H1 (cell line): ENCODE measurements around the gene CADPS. TPM values are rescaled to one million over a fixed set of nuclear protein-coding genes. Genes with fewer than 3 reads are reported as not detected.

Source experiments
- CTCF ChIA-PET: fragments of 300-600 bp; sonication (Branson Sonifier 250); formaldehyde crosslinking; loops from one replicate; lab custom pipeline; 2021; ENCODE audit not compliant: partially characterized antibody; lab: Charles Lee
- POLR2A ChIA-PET: fragments of 300-600 bp; sonication (Branson Sonifier 250); formaldehyde crosslinking; loops from one replicate; lab custom pipeline; 2021; ENCODE audit warnings: inconsistent platforms; ENCODE audit not compliant: partially characterized antibody; lab: Charles Lee
- DNase-seq, 2 experiments: peaks; one replicate each; pipeline versions ENCODE4 v3.0.0 to v3.0.0-alpha.2; 2010 to 2022; ENCODE audit warnings: low spot score in 2 of 2, low read depth in 1 of 2, mixed read lengths in 1 of 2
- FAIRE-seq: peaks from 2 replicates; lab custom pipeline; 2011; peaks lifted over from hg19 to GRCh38; lab: Jason Lieb, UNC
- H2AFZ ChIP-seq: 2 replicates; pipeline ENCODE4 v1.8.1; 2012; ENCODE audit warnings: low read length, inconsistent platforms
- H2AK5ac ChIP-seq: 2 replicates; pipeline ENCODE4 v1.6.1; 2013; ENCODE audit warnings: low read depth, low read length
- H2BK120ac ChIP-seq: replicated peaks from 2 replicates; pipeline ENCODE3; 2013; ENCODE audit warnings: low read depth, low read length, inconsistent platforms
- H2BK12ac ChIP-seq: 2 replicates; pipeline ENCODE4 v1.6.1; 2013; ENCODE audit warnings: low read depth, low read length
- H2BK15ac ChIP-seq: 2 replicates; pipeline ENCODE4 v1.6.1; 2013; ENCODE audit warnings: low read length
- H2BK20ac ChIP-seq: 2 replicates; pipeline ENCODE4 v1.6.1; 2013; ENCODE audit warnings: low read length
- H2BK5ac ChIP-seq: 2 replicates; pipeline ENCODE4 v1.6.1; 2013; ENCODE audit warnings: low read depth, low read length
- H3K14ac ChIP-seq: 2 replicates; pipeline ENCODE4 v1.6.1; 2013; ENCODE audit warnings: inconsistent platforms; ENCODE audit not compliant: insufficient read length
- H3K18ac ChIP-seq: 2 replicates; pipeline ENCODE4 v1.6.1; 2013; ENCODE audit warnings: low read length; ENCODE audit errors: extremely low read depth
- H3K23ac ChIP-seq: 2 replicates; pipeline ENCODE4 v1.6.1; 2013; ENCODE audit warnings: inconsistent platforms; ENCODE audit not compliant: insufficient read length
- H3K23me2 ChIP-seq: 2 replicates; pipeline ENCODE4 v1.6.1; 2013; ENCODE audit warnings: low read depth, low read length
- H3K27ac ChIP-seq: 2 replicates; pipeline ENCODE4 v1.6.1; 2011; ENCODE audit warnings: low read depth, low read length, inconsistent platforms
- H3K27me3 ChIP-seq, 4 experiments: replicated peaks in 1 of 4; 1 replicate in 1 of 4; 2 replicates in 3 of 4; pipeline versions ENCODE4 v1.6.1 to v1.8.1; 2011 to 2013; ENCODE audit warnings: low read length in 3 of 4, mild to moderate bottlenecking in 3 of 4, inconsistent platforms in 2 of 4, mixed read lengths in 2 of 4, moderate library complexity in 1 of 4; ENCODE audit not compliant: control insufficient read depth in 3 of 4, insufficient read depth in 3 of 4; ENCODE audit errors: extremely low read depth in 1 of 4
- H3K36me3 ChIP-seq, 4 experiments: 2 replicates each; pipeline versions ENCODE4 v1.6.1 to v1.8.1; 2011 to 2013; ENCODE audit warnings: mild to moderate bottlenecking in 4 of 4, low read length in 3 of 4, moderate library complexity in 2 of 4, control low read depth in 1 of 4, inconsistent platforms in 1 of 4; ENCODE audit not compliant: insufficient read depth in 4 of 4, control insufficient read depth in 2 of 4
- H3K4ac ChIP-seq: replicated peaks from 2 replicates; pipeline ENCODE3; 2013; ENCODE audit warnings: low read length, low read depth, mixed read lengths, inconsistent platforms; ENCODE audit not compliant: insufficient read length
- H3K4me1 ChIP-seq, 4 experiments: replicated peaks in 1 of 4; 1 replicate in 1 of 4; 2 replicates in 3 of 4; pipeline versions ENCODE4 v1.6.1 to v1.8.1; 2011 to 2013; ENCODE audit warnings: low read length in 3 of 4, inconsistent platforms in 2 of 4, mixed read lengths in 1 of 4; ENCODE audit not compliant: insufficient read depth in 4 of 4, control insufficient read depth in 3 of 4
- H3K4me2 ChIP-seq, 2 experiments: 2 replicates each; pipeline versions ENCODE4 v1.6.1 to v1.8.1; 2011 to 2013; ENCODE audit warnings: low read depth in 2 of 2, low read length in 2 of 2, control low read depth in 1 of 2, inconsistent platforms in 1 of 2, mild to moderate bottlenecking in 1 of 2; ENCODE audit not compliant: insufficient read depth in 1 of 2
- H3K4me3 ChIP-seq, 4 experiments: fragments of 200-600, 300-600 bp in 1 of 4; sonication (generic), shearing (Covaris generic), sonication (Bioruptor Twin) in 1 of 4; 2 replicates each; pipeline versions ENCODE4 v1.5.1 to v1.8.1; 2011 to 2016; ENCODE audit warnings: low read length in 4 of 4, low read depth in 3 of 4, control low read depth in 2 of 4, inconsistent platforms in 2 of 4, mild to moderate bottlenecking in 2 of 4, mixed read lengths in 1 of 4, moderate library complexity in 1 of 4; ENCODE audit not compliant: insufficient read depth in 2 of 4; ENCODE audit errors: extremely low read depth in 1 of 4
- H3K56ac ChIP-seq: replicated peaks from 2 replicates; pipeline ENCODE3; 2013; ENCODE audit warnings: low read depth, mild to moderate bottlenecking, mixed read lengths, low read length, inconsistent platforms; ENCODE audit not compliant: insufficient read length
- H3K79me1 ChIP-seq: 2 replicates; pipeline ENCODE4 v1.6.1; 2013; ENCODE audit warnings: low read depth, low read length, control low read depth
- H3K79me2 ChIP-seq, 2 experiments: 2 replicates each; pipeline versions ENCODE4 v1.6.1 to v1.8.1; 2012 to 2013; ENCODE audit warnings: low read length in 2 of 2, mild to moderate bottlenecking in 2 of 2, inconsistent platforms in 1 of 2; ENCODE audit not compliant: insufficient read depth in 2 of 2, control insufficient read depth in 1 of 2
- H3K9ac ChIP-seq, 4 experiments: replicated peaks in 1 of 4; 1 replicate in 1 of 4; 2 replicates in 3 of 4; pipeline versions ENCODE4 v1.6.1 to v1.8.1; 2011 to 2013; ENCODE audit warnings: low read depth in 3 of 4, low read length in 3 of 4, control low read depth in 2 of 4, mild to moderate bottlenecking in 2 of 4, moderate library complexity in 2 of 4, inconsistent platforms in 1 of 4; ENCODE audit errors: extremely low read depth in 1 of 4
- H3K9me3 ChIP-seq, 2 experiments: 2 replicates each; pipeline versions ENCODE4 v1.6.1 to v1.8.1; 2012 to 2013; ENCODE audit warnings: mild to moderate bottlenecking in 2 of 2, moderate library complexity in 2 of 2, control low read depth in 1 of 2, inconsistent platforms in 1 of 2, low read depth in 1 of 2, low read length in 1 of 2, mixed read lengths in 1 of 2; ENCODE audit not compliant: insufficient read depth in 2 of 2
- H4K20me1 ChIP-seq, 2 experiments: replicated peaks in 1 of 2; 2 replicates each; pipeline versions ENCODE3 to v1.8.1; 2011 to 2013; ENCODE audit warnings: inconsistent platforms in 2 of 2, low read length in 2 of 2, mild to moderate bottlenecking in 1 of 2; ENCODE audit not compliant: insufficient read depth in 2 of 2, control insufficient read depth in 1 of 2
- H4K5ac ChIP-seq: 2 replicates; pipeline ENCODE4 v1.6.1; 2013; ENCODE audit warnings: low read length, low read depth, mixed read lengths, inconsistent platforms; ENCODE audit not compliant: insufficient read length
- H4K8ac ChIP-seq: 2 replicates; pipeline ENCODE4 v1.8.0; 2013; ENCODE audit warnings: mild to moderate bottlenecking, moderate library complexity, low read length, inconsistent platforms; ENCODE audit not compliant: insufficient read depth; ENCODE audit errors: extremely low read depth
- H4K91ac ChIP-seq: replicated peaks from 2 replicates; pipeline ENCODE3; 2013; ENCODE audit warnings: low read length, mixed read lengths, inconsistent platforms; ENCODE audit not compliant: insufficient read length
- ASH2L ChIP-seq: fragments of 200-600, 300-600 bp; sonication (generic); IDR thresholded peaks from one replicate; pipeline ENCODE4 v1.7.1; 2017; ENCODE audit warnings: low read length
- CEBPB ChIP-seq: IDR thresholded peaks from 2 replicates; pipeline ENCODE4 v1.6.1; 2012; ENCODE audit warnings: low read depth, low read length
- CHD1 ChIP-seq: IDR thresholded peaks from 2 replicates; pipeline ENCODE4 v1.6.1; 2012; ENCODE audit warnings: low read depth, low read length, improper control_type of control experiment
- CHD2 ChIP-seq: IDR thresholded peaks from 2 replicates; pipeline ENCODE4 v1.6.1; 2012; ENCODE audit warnings: low read length, improper control_type of control experiment
- E2F6 ChIP-seq: IDR thresholded peaks from 2 replicates; pipeline ENCODE4 v1.6.1; 2012; ENCODE audit warnings: inconsistent platforms
- EP300 ChIP-seq, 2 experiments: IDR thresholded peaks; 1 replicate in 1 of 2; 2 replicates in 1 of 2; pipeline ENCODE4 v1.6.1; 2011 to 2012; ENCODE audit warnings: low read depth in 2 of 2, low read length in 2 of 2, mild to moderate bottlenecking in 2 of 2, borderline replicate concordance in 1 of 2, inconsistent platforms in 1 of 2, moderate library complexity in 1 of 2
- GTF2F1 ChIP-seq: IDR thresholded peaks from 2 replicates; pipeline ENCODE4 v1.6.1; 2012; ENCODE audit warnings: low read depth, low read length, improper control_type of control experiment, borderline replicate concordance
- JUN ChIP-seq: IDR thresholded peaks from 2 replicates; pipeline ENCODE4 v1.6.1; 2011; ENCODE audit warnings: low read depth, mild to moderate bottlenecking, improper control_type of control experiment, low read length
- PHF8 ChIP-seq: fragments of 200-600 bp; sonication (generic); conservative IDR thresholded peaks from 2 replicates; pipeline ENCODE4 v1.7.1; 2012; ENCODE audit warnings: low read depth, mild to moderate bottlenecking, inconsistent platforms, low read length, moderate library complexity
- POLR2A ChIP-seq, 2 experiments: IDR thresholded peaks; 1 replicate in 1 of 2; 2 replicates in 1 of 2; pipeline ENCODE4 v1.6.1; 2011; ENCODE audit warnings: low read depth in 2 of 2, low read length in 2 of 2, mild to moderate bottlenecking in 2 of 2; ENCODE audit errors: control extremely low read depth in 1 of 2
- POLR2AphosphoS5 ChIP-seq: IDR thresholded peaks from 2 replicates; pipeline ENCODE4 v1.6.1; 2011; ENCODE audit warnings: low read depth, low read length
- SIN3A ChIP-seq, 2 experiments: IDR thresholded peaks in 1 of 2; conservative IDR thresholded peaks in 1 of 2; 2 replicates each; pipeline ENCODE4 v1.6.1; 2011 to 2012; ENCODE audit warnings: low read length in 2 of 2, improper control_type of control experiment in 1 of 2, low read depth in 1 of 2, mild to moderate bottlenecking in 1 of 2
- SRF ChIP-seq: IDR thresholded peaks from 2 replicates; pipeline ENCODE4 v1.6.1; 2011; ENCODE audit warnings: mild to moderate bottlenecking, low read depth, low read length, moderate library complexity
- SUZ12 ChIP-seq: fragments of 200-600 bp; sonication (generic); IDR thresholded peaks from 2 replicates; pipeline ENCODE4 v1.6.1; 2012; ENCODE audit warnings: mild to moderate bottlenecking, inconsistent platforms, low read length, moderate library complexity, mixed read lengths
- TAF7 ChIP-seq: optimal IDR thresholded peaks from 2 replicates; pipeline ENCODE3; 2011; ENCODE audit warnings: low read depth, mild to moderate bottlenecking, inconsistent platforms, low read length, moderate library complexity, borderline replicate concordance
- WGBS, 2 experiments: shearing (Covaris generic) in 1 of 2; methylation state at CpG; one replicate each; pipeline versions ENCODE4 v1.1.6 to v1.1.7; 2013 to 2015; ENCODE audit warnings: low lambda C conversion rate in 2 of 2, mixed read lengths in 2 of 2, inconsistent platforms in 1 of 2, low coverage in 1 of 2, missing lambda C conversion rate in 1 of 2; ENCODE audit not compliant: insufficient replicate concordance in 2 of 2, insufficient coverage in 1 of 2, insufficient read length in 1 of 2; ENCODE audit errors: extremely low coverage in 1 of 2, missing lambda C conversion rate in 1 of 2; 5-methylcytosine and 5-hydroxymethylcytosine counted together
- polyA plus RNA-seq, 7 experiments: library from polyadenylated mRNA; depleted of rRNA in 3 of 7; stranded (reverse) in 5 of 7; unstranded in 2 of 7; fragments of >200 nt in 5 of 7; fragments of 200-250 nt in 2 of 7; gene quantifications; 1 replicate in 5 of 7; 2 replicates in 1 of 7; 4 replicates in 1 of 7; pipeline versions ENCODE4 v1.2.1 to v1.2.3, GENCODE V29; 2011 to 2013; ENCODE audit warnings: missing spikeins in 2 of 7, mixed read lengths in 2 of 7
- total RNA-seq: library from RNA; stranded (reverse); fragmentation: NEBNext Ultra II Directional; extraction: Animal tissue kit (Norgen Biotek cat#: 25700); gene quantifications from 2 replicates; pipeline ENCODE4 v1.2.1, GENCODE V29; 2021

CADPS gene
- total and polyA plus RNA-seq, 2 of the 8 experiments (the other 6 are each of a cell fraction or from before 2014, with no cell fraction given) = 7.1 to 10.2 TPM

DNA sequence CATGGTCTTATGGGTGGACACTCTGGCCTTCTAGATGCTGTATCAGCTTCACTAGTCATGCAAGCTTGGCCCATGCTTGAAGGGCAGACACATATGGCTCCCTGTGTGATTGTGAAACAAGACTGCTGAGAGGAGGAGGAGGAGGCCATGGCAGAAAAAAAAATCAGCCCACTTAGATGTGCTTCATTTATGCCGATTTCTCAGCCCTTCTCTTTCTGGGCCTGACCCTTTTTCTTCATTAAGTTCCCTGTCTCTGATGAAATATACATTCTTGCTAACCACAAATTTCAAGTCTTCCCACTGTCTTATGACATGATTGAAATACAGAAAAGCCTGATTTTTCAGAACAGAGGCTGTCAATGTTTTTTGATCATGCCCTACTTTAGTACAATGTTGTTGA lies 288.9 kb downstream of the CADPS start:
- no peak overlapping the region for H2BK20ac ChIP-seq
- H3K9ac ChIP-seq = no peak overlapping the region
- no peak for FAIRE-seq
- no peak overlapping the region for H2BK12ac ChIP-seq
- H2AFZ ChIP-seq = no peak overlapping the region
- H2BK15ac ChIP-seq = no peak overlapping the region
- no peak overlapping the region for H2BK5ac ChIP-seq
- no peak overlapping the region for H3K18ac ChIP-seq
- no peaks in the 10 kb centered on the region for H3K79me1 ChIP-seq
- H3K4ac ChIP-seq = no peak overlapping the region
- H3K79me2 ChIP-seq = no peaks in the 10 kb centered on the region
- no peaks in the 10 kb centered on the region for H3K23me2 ChIP-seq
- no peak overlapping the region for H3K27ac ChIP-seq
- 88% methylated on average over 1 of the region's 1 CpG; no CpG with 5 or more reads in 1 of the 2 experiments for WGBS, 2 experiments
- no peaks in the 10 kb centered on the region for H4K20me1 ChIP-seq
- H3K4me2 ChIP-seq = no peak overlapping the region
- H3K23ac ChIP-seq = no peak overlapping the region
- H3K9me3 ChIP-seq = no peaks in the 10 kb centered on the region
- H2AK5ac ChIP-seq = no peak overlapping the region
- DNase-seq = no peak
- no peak overlapping the region for H3K14ac ChIP-seq
- no peak overlapping the region for H2BK120ac ChIP-seq
- H4K91ac ChIP-seq = no peak overlapping the region
- H3K4me3 ChIP-seq = no peak overlapping the region
- no peaks in the 10 kb centered on the region for H3K27me3 ChIP-seq
- H3K4me1 ChIP-seq = no peaks in the 10 kb centered on the region
- H3K56ac ChIP-seq = no peak overlapping the region
- H3K36me3 ChIP-seq = no peaks in the 10 kb centered on the region
- ChIA-PET POLR2A (no interaction called here), CTCF (interaction anchor here (1.7 kb wide), 1 partner anchor 28 kb away, joined by 4 read pairs; no protein-coding TSS in a partner anchor)
- H4K5ac ChIP-seq = no peak overlapping the region
- no peak overlapping the region for H4K8ac ChIP-seq
- TF ChIP-seq JUN (no peak), CHD2 (no peak), GTF2F1 (no peak), SIN3A (conservative IDR thresholded peaks at IDR 0.05 in 1 of 2, IDR thresholded peaks at IDR 0.05 in 1 of 2; ENCODE audit: low read depth in 1 of 2, low read length in 2 of 2) (no peak), SRF (no peak), CEBPB (no peak), POLR2A (IDR thresholded peaks at IDR 0.05; ENCODE audit: control extremely low read depth in 1 of 2, low read depth in 2 of 2, low read length in 2 of 2) (no peak), SUZ12 (no peak), TAF7 (no peak), CHD1 (no peak), PHF8 (no peak), E2F6 (no peak), EP300 (IDR thresholded peaks at IDR 0.05; ENCODE audit: borderline replicate concordance in 1 of 2, low read depth in 2 of 2, low read length in 2 of 2) (no peak), ASH2L (no peak), POLR2AphosphoS5 (no peak)
